ENCODE measurements around the gene ZMYM4.

GRCh38 chr1:35398739-35399138 is 130.2 kb downstream of the ZMYM4 start:
- TF ChIP-seq CTCF (IDR thresholded peaks at IDR 0.05) (no peak), EP300 (IDR thresholded peaks at IDR 0.05) (no peak)
